Sigmoid colon (tissue), 7 donors: ENCODE data around the gene MYL6. TPM values are rescaled to one million over a fixed set of nuclear protein-coding genes. Genes with fewer than 3 reads are reported as not detected.

Experiments used
- DNase-seq: peaks from one replicate; pipeline ENCODE4 v3.0.0-alpha.2; 2019
- H3K27ac ChIP-seq, 4 donors: fragments of 200-600 bp; sonication (generic); one replicate each; pipeline ENCODE4 v1.5.1; 2016 to 2019; ENCODE audit warnings: mild to moderate bottlenecking in 1 of 4
- H3K27me3 ChIP-seq, 3 donors: fragments of 200-600 bp; sonication (generic); one replicate each; pipeline ENCODE4 v1.5.1; 2019; ENCODE audit warnings: mild to moderate bottlenecking in 1 of 3
- H3K36me3 ChIP-seq, 4 donors: fragments of 200-600 bp; sonication (generic); one replicate each; pipeline ENCODE4 v1.5.1; 2016 to 2019
- H3K4me1 ChIP-seq, 4 donors: fragments of 200-600 bp; sonication (generic); one replicate each; pipeline ENCODE4 v1.5.1; 2017 to 2019
- H3K4me3 ChIP-seq, 4 donors: fragments of 200-600 bp; sonication (generic); one replicate each; pipeline ENCODE4 v1.5.1; 2017 to 2019; ENCODE audit warnings: mild to moderate bottlenecking in 2 of 4, moderate library complexity in 1 of 4
- H3K9me3 ChIP-seq, 4 donors: fragments of 200-600 bp in 3 of 4; sonication (generic) in 3 of 4; one replicate each; pipeline versions ENCODE4 v1.5.1 to v1.6.1; 2013 to 2019
- EP300 ChIP-seq, 4 donors: sonication (generic); formaldehyde crosslinking; IDR thresholded peaks; one replicate each; pipeline ENCODE4 v1.6.1; 2017; ENCODE audit warnings: antibody characterized with exemption in 4 of 4
- POLR2A ChIP-seq, 2 donors: fragments of 450-650 bp; IDR thresholded peaks; one replicate each; pipeline ENCODE4 v1.6.1; 2016; ENCODE audit warnings: antibody characterized with exemption in 2 of 2, mild to moderate bottlenecking in 2 of 2, moderate library complexity in 2 of 2
- POLR2AphosphoS5 ChIP-seq, 4 donors: sonication (generic); formaldehyde crosslinking; IDR thresholded peaks; one replicate each; pipeline ENCODE4 v1.6.1; 2017; ENCODE audit warnings: antibody characterized with exemption in 4 of 4
- WGBS, 2 donors: extraction: QIAGEN DNeasy Blood & Tissue Kit; methylation state at CpG; one replicate each; pipeline ENCODE4 v1.1.7; 2013; 5-methylcytosine and 5-hydroxymethylcytosine counted together
- intact Hi-C: fragments of 100-400 bp; cut with DNase I; formaldehyde crosslinking; loops from one replicate; pipeline ENCODE4 v1.15.1; 2023
- polyA plus RNA-seq, 3 donors: library from polyadenylated mRNA; stranded (reverse); fragments of 200-250 nt; gene quantifications; one replicate each; pipeline ENCODE4 v1.2.3, GENCODE V29; 2013
- total RNA-seq, 4 donors: library from RNA; depleted of rRNA; stranded (reverse); fragments of >200 nt; gene quantifications; one replicate each; pipeline ENCODE4 v1.1.0, GENCODE V29; 2016
- TF ChIP-seq, protein P1 (sequence below), 4 experiments: fragments of 450-650 bp in 3 of 4; fragments of 200-600 bp in 1 of 4; IDR thresholded peaks; one replicate each; pipeline ENCODE4 v1.5.1; 2016 to 2019; ENCODE audit warnings: antibody characterized with exemption in 4 of 4, mild to moderate bottlenecking in 3 of 4, moderate library complexity in 2 of 4
- donor health status: healthy with polysubstance abuse.
- donor health status: Bipolar disorder and iron deficiency.
- donor health status: healthy.

MYL6 gene
- total and polyA plus RNA-seq, 7 donors, result 3,150 to 9,553 (median 7,537) TPM

GRCh38 chr12:56134897-56135296, 23.3 kb upstream of the MYL6 start:
- H3K27ac ChIP-seq, result no peak overlapping the region
- peaks cover 64 to 95% (median 80%) of the 10 kb centered on the region in 4 donors for H3K36me3 ChIP-seq
- H3K9me3 ChIP-seq, result no peaks in the 10 kb centered on the region
- no peak for DNase-seq
- intact Hi-C loops, result no loop called here
- TF ChIP-seq EP300 (IDR thresholded peaks at IDR 0.05) (no peak), POLR2A (IDR thresholded peaks at IDR 0.05) (no peak), POLR2AphosphoS5 (IDR thresholded peaks at IDR 0.05) (no peak)
- TF ChIP-seq, protein P1, sequence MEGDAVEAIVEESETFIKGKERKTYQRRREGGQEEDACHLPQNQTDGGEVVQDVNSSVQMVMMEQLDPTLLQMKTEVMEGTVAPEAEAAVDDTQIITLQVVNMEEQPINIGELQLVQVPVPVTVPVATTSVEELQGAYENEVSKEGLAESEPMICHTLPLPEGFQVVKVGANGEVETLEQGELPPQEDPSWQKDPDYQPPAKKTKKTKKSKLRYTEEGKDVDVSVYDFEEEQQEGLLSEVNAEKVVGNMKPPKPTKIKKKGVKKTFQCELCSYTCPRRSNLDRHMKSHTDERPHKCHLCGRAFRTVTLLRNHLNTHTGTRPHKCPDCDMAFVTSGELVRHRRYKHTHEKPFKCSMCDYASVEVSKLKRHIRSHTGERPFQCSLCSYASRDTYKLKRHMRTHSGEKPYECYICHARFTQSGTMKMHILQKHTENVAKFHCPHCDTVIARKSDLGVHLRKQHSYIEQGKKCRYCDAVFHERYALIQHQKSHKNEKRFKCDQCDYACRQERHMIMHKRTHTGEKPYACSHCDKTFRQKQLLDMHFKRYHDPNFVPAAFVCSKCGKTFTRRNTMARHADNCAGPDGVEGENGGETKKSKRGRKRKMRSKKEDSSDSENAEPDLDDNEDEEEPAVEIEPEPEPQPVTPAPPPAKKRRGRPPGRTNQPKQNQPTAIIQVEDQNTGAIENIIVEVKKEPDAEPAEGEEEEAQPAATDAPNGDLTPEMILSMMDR (IDR thresholded peaks at IDR 0.05), result no peak
- WGBS, 2 donors, result 92% methylated on average over 6 of the region's 6 CpGs
- no peaks in the 10 kb centered on the region for H3K27me3 ChIP-seq
- no peak overlapping the region for H3K4me3 ChIP-seq
- H3K4me1 ChIP-seq, result peaks cover 0 to 10% (median 6%) of the 10 kb centered on the region in 4 donors

DNA sequence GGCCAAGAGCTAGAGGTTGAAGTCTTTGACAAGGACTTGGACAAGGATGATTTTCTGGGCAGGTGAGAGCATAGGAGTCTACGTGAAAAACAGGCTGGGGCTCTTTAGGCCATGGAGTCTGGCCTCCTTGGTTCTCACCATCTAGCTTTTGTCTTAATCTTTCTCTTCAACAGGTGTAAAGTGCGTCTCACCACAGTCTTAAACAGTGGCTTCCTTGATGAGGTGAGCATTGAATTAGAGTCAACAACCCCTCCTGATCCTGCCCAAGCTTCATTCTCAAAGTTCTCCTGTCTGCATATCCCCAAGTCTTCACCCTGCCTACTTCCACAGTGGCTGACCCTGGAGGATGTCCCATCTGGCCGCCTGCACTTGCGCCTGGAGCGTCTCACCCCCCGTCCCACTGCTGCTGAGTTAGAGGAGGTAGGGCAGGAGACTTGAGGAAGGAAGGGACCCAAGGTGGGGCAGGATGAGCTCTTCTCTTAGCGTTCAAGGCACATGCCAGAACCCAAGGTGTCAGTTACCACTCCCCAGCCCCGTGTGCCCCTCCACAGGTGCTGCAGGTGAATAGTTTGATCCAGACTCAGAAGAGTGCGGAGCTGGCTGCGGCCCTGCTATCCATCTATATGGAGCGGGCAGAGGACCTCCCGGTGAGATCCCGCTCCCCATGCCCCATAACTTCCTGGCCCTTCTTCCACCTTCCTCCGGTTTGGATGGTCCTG, 20.1 kb upstream of the MYL6 start:
- intact Hi-C loops, result no loop called here
- no peak overlapping the region for H3K27ac ChIP-seq
- H3K4me3 ChIP-seq, result no peak overlapping the region
- TF ChIP-seq EP300 (IDR thresholded peaks at IDR 0.05) (no peak), POLR2AphosphoS5 (IDR thresholded peaks at IDR 0.05) (no peak), POLR2A (IDR thresholded peaks at IDR 0.05) (no peak)
- TF ChIP-seq, protein P1 (IDR thresholded peaks at IDR 0.05), result no peak
- H3K36me3 ChIP-seq, result peaks cover 64 to 100% (median 82%) of the 10 kb centered on the region in 4 donors
- H3K27me3 ChIP-seq, result no peaks in the 10 kb centered on the region
- WGBS, 2 donors, result 93 to 96% methylated on average over 14 of the region's 14 CpGs
- no peaks in the 10 kb centered on the region for H3K9me3 ChIP-seq
- no peak for DNase-seq
- no peaks in the 10 kb centered on the region for H3K4me1 ChIP-seq

GRCh38 chr12:56141946-56142784, 16.0 kb upstream of the MYL6 start:
- 90 to 92% methylated on average over 19 of the region's 19 CpGs for WGBS, 2 donors

GRCh38 chr12:56143217-56143616, 14.9 kb upstream of the MYL6 start:
- TF ChIP-seq POLR2AphosphoS5 (IDR thresholded peaks at IDR 0.05) (no peak), POLR2A (IDR thresholded peaks at IDR 0.05) (no peak), EP300 (IDR thresholded peaks at IDR 0.05) (no peak)
- TF ChIP-seq, protein P1 (IDR thresholded peaks at IDR 0.05), result no peak
- Histone ChIP-seq H3K27ac (peak overlapping the region in 3 of 4 donors; percentile 37 to 44 (median 37)), H3K27me3 (no peaks in the 10 kb centered on the region), H3K9me3 (no peaks in the 10 kb centered on the region), H3K36me3 (peaks cover 42 to 69% (median 57%) of the 10 kb centered on the region in 4 donors), H3K4me1 (no peaks in the 10 kb centered on the region), H3K4me3 (no peak overlapping the region)
- intact Hi-C loops, result no loop called here
- DNase-seq, result no peak
- 64 to 66% methylated on average over 4 of the region's 4 CpGs for WGBS, 2 donors

More at GRCh38 chr12:56141946-56142784, 16.0 kb upstream of the MYL6 start:
- TF ChIP-seq POLR2A (IDR thresholded peaks at IDR 0.05) (no peak), EP300 (IDR thresholded peaks at IDR 0.05) (no peak), POLR2AphosphoS5 (IDR thresholded peaks at IDR 0.05) (no peak)
- TF ChIP-seq, protein P1 (IDR thresholded peaks at IDR 0.05), result no peak
- H3K4me3 ChIP-seq, result no peak overlapping the region
- no peak for DNase-seq
- H3K36me3 ChIP-seq, result peaks cover 53 to 80% (median 67%) of the 10 kb centered on the region in 4 donors
- intact Hi-C loops, result no loop called here
- no peaks in the 10 kb centered on the region for H3K9me3 ChIP-seq
- no peaks in the 10 kb centered on the region for H3K27me3 ChIP-seq
- no peaks in the 10 kb centered on the region for H3K4me1 ChIP-seq
- H3K27ac ChIP-seq, result peak overlapping the region in 1 of 4 donors; percentile 44
